HepG2 (cell line): ENCODE data around the gene PNPLA3. TPM values are rescaled to one million over a fixed set of nuclear protein-coding genes. Genes with fewer than 3 reads are reported as not detected.
A peak's percentile ranks its signal among the peaks of the same experiment; 100 is the strongest.

ENCODE experiments used
- NFATC3 ChIP-seq: sonication (generic); formaldehyde crosslinking; IDR thresholded peaks from 2 replicates; pipeline ENCODE4 v1.5.1; 2020; ENCODE audit warnings: mild to moderate bottlenecking, missing genetic modification reagents
- UBTF ChIP-seq: sonication (generic); formaldehyde crosslinking; IDR thresholded peaks from 2 replicates; pipeline ENCODE4 v1.4.0; 2020; ENCODE audit warnings: mild to moderate bottlenecking, missing genetic modification reagents
- ZMAT3 ChIP-seq: sonication (generic); formaldehyde crosslinking; conservative IDR thresholded peaks from 2 replicates; pipeline ENCODE4 v1.7.0; 2021; ENCODE audit warnings: missing genetic modification reagents
- ZNF260 ChIP-seq: sonication (generic); formaldehyde crosslinking; IDR thresholded peaks from 2 replicates; pipeline ENCODE4 v1.4.0; 2020; ENCODE audit warnings: missing genetic modification reagents, low read depth, mild to moderate bottlenecking, borderline replicate concordance
- ZNF281 ChIP-seq: sonication (generic); formaldehyde crosslinking; IDR thresholded peaks from 2 replicates; pipeline ENCODE4 v1.4.0; 2020; ENCODE audit warnings: missing genetic modification reagents, borderline replicate concordance
- polyA plus RNA-seq, 8 experiments: library from polyadenylated mRNA; depleted of rRNA in 3 of 8; stranded (reverse) in 7 of 8; unstranded in 1 of 8; fragments of >200 nt; fragmentation: Illumina TruSeq in 4 of 8; extraction: Trizol in 4 of 8; gene quantifications; 2 replicates each; pipeline versions ENCODE4 v1.2.1 to v1.2.3, GENCODE V29; 2011 to 2016; ENCODE audit warnings: low read depth in 4 of 8, missing spikeins in 1 of 8, mixed read lengths in 1 of 8; ENCODE audit not compliant: insufficient read depth in 1 of 8
- total RNA-seq, 5 experiments: library from RNA; depleted of rRNA; stranded (reverse); fragments of >200 nt; fragmentation: Illumina TruSeq; extraction: Trizol; gene quantifications; 2 replicates each; pipeline ENCODE4 v1.2.3, GENCODE V29; 2016; ENCODE audit warnings: low read depth in 1 of 5
- TF ChIP-seq, protein P1 (sequence below), 2 experiments: fragments of 450-650 bp in 1 of 2; sonication (generic) in 1 of 2; formaldehyde crosslinking in 1 of 2; IDR thresholded peaks; 2 replicates each; pipeline versions ENCODE4 v1.6.1 to v1.8.0; 2016 to 2022; ENCODE audit warnings: antibody characterized with exemption in 1 of 2, mild to moderate bottlenecking in 1 of 2, missing genetic modification reagents in 1 of 2
- TF ChIP-seq, protein P2 (sequence below): sonication (generic); formaldehyde crosslinking; IDR thresholded peaks from 2 replicates; pipeline ENCODE4 v1.4.0; 2020; ENCODE audit warnings: mild to moderate bottlenecking, low read depth, missing genetic modification reagents
- TF ChIP-seq, protein P3 (sequence below): sonication (generic); formaldehyde crosslinking; conservative IDR thresholded peaks from 2 replicates; pipeline ENCODE4 v1.4.0; 2020; ENCODE audit warnings: missing genetic modification reagents

Gene PNPLA3
- total and polyA plus RNA-seq, 2 of the 13 experiments (the other 11 are each of a cell fraction or from before 2014, with no cell fraction given) = 16.9 to 19.8 TPM

- TF ChIP-seq, protein P1, sequence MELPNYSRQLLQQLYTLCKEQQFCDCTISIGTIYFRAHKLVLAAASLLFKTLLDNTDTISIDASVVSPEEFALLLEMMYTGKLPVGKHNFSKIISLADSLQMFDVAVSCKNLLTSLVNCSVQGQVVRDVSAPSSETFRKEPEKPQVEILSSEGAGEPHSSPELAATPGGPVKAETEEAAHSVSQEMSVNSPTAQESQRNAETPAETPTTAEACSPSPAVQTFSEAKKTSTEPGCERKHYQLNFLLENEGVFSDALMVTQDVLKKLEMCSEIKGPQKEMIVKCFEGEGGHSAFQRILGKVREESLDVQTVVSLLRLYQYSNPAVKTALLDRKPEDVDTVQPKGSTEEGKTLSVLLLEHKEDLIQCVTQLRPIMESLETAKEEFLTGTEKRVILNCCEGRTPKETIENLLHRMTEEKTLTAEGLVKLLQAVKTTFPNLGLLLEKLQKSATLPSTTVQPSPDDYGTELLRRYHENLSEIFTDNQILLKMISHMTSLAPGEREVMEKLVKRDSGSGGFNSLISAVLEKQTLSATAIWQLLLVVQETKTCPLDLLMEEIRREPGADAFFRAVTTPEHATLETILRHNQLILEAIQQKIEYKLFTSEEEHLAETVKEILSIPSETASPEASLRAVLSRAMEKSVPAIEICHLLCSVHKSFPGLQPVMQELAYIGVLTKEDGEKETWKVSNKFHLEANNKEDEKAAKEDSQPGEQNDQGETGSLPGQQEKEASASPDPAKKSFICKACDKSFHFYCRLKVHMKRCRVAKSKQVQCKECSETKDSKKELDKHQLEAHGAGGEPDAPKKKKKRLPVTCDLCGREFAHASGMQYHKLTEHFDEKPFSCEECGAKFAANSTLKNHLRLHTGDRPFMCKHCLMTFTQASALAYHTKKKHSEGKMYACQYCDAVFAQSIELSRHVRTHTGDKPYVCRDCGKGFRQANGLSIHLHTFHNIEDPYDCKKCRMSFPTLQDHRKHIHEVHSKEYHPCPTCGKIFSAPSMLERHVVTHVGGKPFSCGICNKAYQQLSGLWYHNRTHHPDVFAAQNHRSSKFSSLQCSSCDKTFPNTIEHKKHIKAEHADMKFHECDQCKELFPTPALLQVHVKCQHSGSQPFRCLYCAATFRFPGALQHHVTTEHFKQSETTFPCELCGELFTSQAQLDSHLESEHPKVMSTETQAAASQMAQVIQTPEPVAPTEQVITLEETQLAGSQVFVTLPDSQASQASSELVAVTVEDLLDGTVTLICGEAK (IDR thresholded peaks at IDR 0.05) = no peak
- TF ChIP-seq, protein P1 (CRISPR knock-in tag; IDR thresholded peaks at IDR 0.05) = no peak; the same call in 1 of the 2 replicates
- TF ChIP-seq, protein P2, sequence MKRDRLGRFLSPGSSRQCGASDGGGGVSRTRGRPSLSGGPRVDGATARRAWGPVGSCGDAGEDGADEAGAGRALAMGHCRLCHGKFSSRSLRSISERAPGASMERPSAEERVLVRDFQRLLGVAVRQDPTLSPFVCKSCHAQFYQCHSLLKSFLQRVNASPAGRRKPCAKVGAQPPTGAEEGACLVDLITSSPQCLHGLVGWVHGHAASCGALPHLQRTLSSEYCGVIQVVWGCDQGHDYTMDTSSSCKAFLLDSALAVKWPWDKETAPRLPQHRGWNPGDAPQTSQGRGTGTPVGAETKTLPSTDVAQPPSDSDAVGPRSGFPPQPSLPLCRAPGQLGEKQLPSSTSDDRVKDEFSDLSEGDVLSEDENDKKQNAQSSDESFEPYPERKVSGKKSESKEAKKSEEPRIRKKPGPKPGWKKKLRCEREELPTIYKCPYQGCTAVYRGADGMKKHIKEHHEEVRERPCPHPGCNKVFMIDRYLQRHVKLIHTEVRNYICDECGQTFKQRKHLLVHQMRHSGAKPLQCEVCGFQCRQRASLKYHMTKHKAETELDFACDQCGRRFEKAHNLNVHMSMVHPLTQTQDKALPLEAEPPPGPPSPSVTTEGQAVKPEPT (CRISPR knock-in tag) = no peak
- TF ChIP-seq ZNF281 (peak; percentile 27; the same call in 1 of the 2 replicates), UBTF (CRISPR knock-in tag) (peak; percentile 44), NFATC3 (CRISPR knock-in tag) (no peak), ZMAT3 (CRISPR knock-in tag) (peak; percentile 61; the same call in 1 of the 2 replicates), ZNF260 (no peak)
- TF ChIP-seq, protein P3, sequence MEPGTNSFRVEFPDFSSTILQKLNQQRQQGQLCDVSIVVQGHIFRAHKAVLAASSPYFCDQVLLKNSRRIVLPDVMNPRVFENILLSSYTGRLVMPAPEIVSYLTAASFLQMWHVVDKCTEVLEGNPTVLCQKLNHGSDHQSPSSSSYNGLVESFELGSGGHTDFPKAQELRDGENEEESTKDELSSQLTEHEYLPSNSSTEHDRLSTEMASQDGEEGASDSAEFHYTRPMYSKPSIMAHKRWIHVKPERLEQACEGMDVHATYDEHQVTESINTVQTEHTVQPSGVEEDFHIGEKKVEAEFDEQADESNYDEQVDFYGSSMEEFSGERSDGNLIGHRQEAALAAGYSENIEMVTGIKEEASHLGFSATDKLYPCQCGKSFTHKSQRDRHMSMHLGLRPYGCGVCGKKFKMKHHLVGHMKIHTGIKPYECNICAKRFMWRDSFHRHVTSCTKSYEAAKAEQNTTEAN = peak; percentile 95
Observed at GRCh38 chr22:43925433-43926348, 2.1 kb downstream of the PNPLA3 start (continued).
